Panc1 (cell line): ENCODE results near the gene WARS2. TPM values are rescaled to one million over a fixed set of nuclear protein-coding genes. Genes with fewer than 3 reads are reported as not detected.

Source experiments
- ATAC-seq: fragments of 200-7000 bp; cut with Tn5 transposase; 2 replicates; pipeline ENCODE4 v1.9.1; 2020; ENCODE audit warnings: mild to moderate bottlenecking, moderate library complexity
- BruUV-seq: library from RNA; stranded (reverse); fragments of 400-500 nt; replicated peaks from 2 replicates; lab custom pipeline; 2021; lab: Mats Ljungman, UMichigan
- CTCF ChIA-PET: fragments of 300-600 bp; sonication (Branson Sonifier 250); formaldehyde crosslinking; loops from one replicate; lab custom pipeline; 2022; ENCODE audit warnings: antibody characterized with exemption; lab: Charles Lee
- POLR2A ChIA-PET: fragments of 300-600 bp; sonication (Branson Sonifier 250); formaldehyde crosslinking; loops from one replicate; lab custom pipeline; 2022; ENCODE audit warnings: antibody characterized with exemption; lab: Charles Lee
- DNase-seq: peaks from one replicate; pipeline ENCODE4 v3.0.0-alpha.2; 2010; ENCODE audit warnings: low read depth, low spot score
- H3K27ac ChIP-seq: 2 replicates; pipeline ENCODE4 v1.5.1; 2011; ENCODE audit warnings: mild to moderate bottlenecking, low read length, inconsistent platforms
- H3K27me3 ChIP-seq: fragments of 200-500 bp; sonication (Bioruptor generic); 2 replicates; pipeline ENCODE4 v1.6.0; 2014; ENCODE audit warnings: low read length, inconsistent platforms; ENCODE audit not compliant: control insufficient read depth, insufficient read depth
- H3K36me3 ChIP-seq: fragments of 200-500 bp; sonication (Bioruptor generic); 2 replicates; pipeline ENCODE4 v1.5.1; 2014; ENCODE audit warnings: inconsistent platforms, mild to moderate bottlenecking, low read length, moderate library complexity; ENCODE audit not compliant: control insufficient read depth, insufficient read depth
- H3K4me1 ChIP-seq: 2 replicates; pipeline ENCODE4 v1.5.1; 2011; ENCODE audit warnings: inconsistent platforms, mild to moderate bottlenecking, low read length, moderate library complexity; ENCODE audit not compliant: control insufficient read depth, insufficient read depth
- H3K4me3 ChIP-seq, 2 experiments: 2 replicates each; pipeline ENCODE4 v1.5.1; 2011 to 2012; ENCODE audit warnings: low read depth in 2 of 2, low read length in 2 of 2, mild to moderate bottlenecking in 2 of 2, inconsistent platforms in 1 of 2, moderate library complexity in 1 of 2
- H3K9me3 ChIP-seq: fragments of 200-500 bp; sonication (Bioruptor generic); 2 replicates; pipeline ENCODE4 v1.5.1; 2014; ENCODE audit warnings: low read depth, mild to moderate bottlenecking, inconsistent platforms, low read length, moderate library complexity; ENCODE audit not compliant: control insufficient read depth, insufficient read depth
- CTCF ChIP-seq: fragments of 450-650 bp; IDR thresholded peaks from 2 replicates; pipeline ENCODE4 v1.5.1; 2017; ENCODE audit warnings: mild to moderate bottlenecking
- POLR2AphosphoS5 ChIP-seq: IDR thresholded peaks from 2 replicates; pipeline ENCODE4 v1.6.1; 2012; ENCODE audit warnings: mild to moderate bottlenecking, low read depth, low read length, moderate library complexity
- SIN3A ChIP-seq: IDR thresholded peaks from 2 replicates; pipeline ENCODE4 v1.6.1; 2012; ENCODE audit warnings: low read depth, mild to moderate bottlenecking, low read length, moderate library complexity, borderline replicate concordance; ENCODE audit not compliant: insufficient read depth
- TCF7L2 ChIP-seq: IDR thresholded peaks from 2 replicates; pipeline ENCODE4 v1.6.1; 2011; ENCODE audit warnings: mild to moderate bottlenecking, low read depth, low read length, inconsistent platforms
- in situ Hi-C: cut with HindIII; loops from 2 replicates; pipeline ENCODE4 v1.10.0; 2016; ENCODE audit warnings: low sequenced_read_pairs, low pct_unique_long_range_greater_than_20kb
- intact Hi-C: fragments of 100-400 bp; cut with micrococcal nuclease; formaldehyde crosslinking; loops from one replicate; pipeline ENCODE4 v1.10.0; 2022; ENCODE audit not compliant: unreplicated experiment
- total RNA-seq: library from RNA; stranded (reverse); gene quantifications from one replicate; pipeline ENCODE4 v1.2.1, GENCODE V29; 2021; ENCODE audit not compliant: unreplicated experiment
- TF ChIP-seq, protein P1 (sequence below), 2 experiments: IDR thresholded peaks; 2 replicates each; pipeline ENCODE4 v1.6.1; 2011 to 2012; ENCODE audit warnings: low read depth in 2 of 2, control low read depth in 1 of 2, low read length in 1 of 2, mild to moderate bottlenecking in 1 of 2, moderate library complexity in 1 of 2; ENCODE audit not compliant: insufficient read depth in 1 of 2

WARS2 gene
- total RNA-seq, 1 experiment from 2014 or later = 6.6 TPM

- POLR2A ChIA-PET = no interaction called here
- Histone ChIP-seq H3K27me3 (no peaks in the 10 kb centered on the region; the same call in 1 of the 2 replicates), H3K4me1 (no peaks in the 10 kb centered on the region), H3K36me3 (no peaks in the 10 kb centered on the region), H3K27ac (no peak overlapping the region), H3K9me3 (no peaks in the 10 kb centered on the region), H3K4me3 (no peak overlapping the region)
- ATAC-seq (no peak), DNase-seq (no peak)
- CTCF ChIA-PET = no interaction called here
- no TSS peak for BruUV-seq
- intact Hi-C loops (loop anchor here (10.0 kb wide), 1 partner anchor 849 kb away; no protein-coding TSS in a partner anchor), in situ Hi-C loops (no loop called here)
- no peak for TF ChIP-seq SIN3A
- TF ChIP-seq POLR2AphosphoS5 = no peak
- no peak for TF ChIP-seq CTCF
- no peak for TF ChIP-seq TCF7L2
- TF ChIP-seq, protein P1, sequence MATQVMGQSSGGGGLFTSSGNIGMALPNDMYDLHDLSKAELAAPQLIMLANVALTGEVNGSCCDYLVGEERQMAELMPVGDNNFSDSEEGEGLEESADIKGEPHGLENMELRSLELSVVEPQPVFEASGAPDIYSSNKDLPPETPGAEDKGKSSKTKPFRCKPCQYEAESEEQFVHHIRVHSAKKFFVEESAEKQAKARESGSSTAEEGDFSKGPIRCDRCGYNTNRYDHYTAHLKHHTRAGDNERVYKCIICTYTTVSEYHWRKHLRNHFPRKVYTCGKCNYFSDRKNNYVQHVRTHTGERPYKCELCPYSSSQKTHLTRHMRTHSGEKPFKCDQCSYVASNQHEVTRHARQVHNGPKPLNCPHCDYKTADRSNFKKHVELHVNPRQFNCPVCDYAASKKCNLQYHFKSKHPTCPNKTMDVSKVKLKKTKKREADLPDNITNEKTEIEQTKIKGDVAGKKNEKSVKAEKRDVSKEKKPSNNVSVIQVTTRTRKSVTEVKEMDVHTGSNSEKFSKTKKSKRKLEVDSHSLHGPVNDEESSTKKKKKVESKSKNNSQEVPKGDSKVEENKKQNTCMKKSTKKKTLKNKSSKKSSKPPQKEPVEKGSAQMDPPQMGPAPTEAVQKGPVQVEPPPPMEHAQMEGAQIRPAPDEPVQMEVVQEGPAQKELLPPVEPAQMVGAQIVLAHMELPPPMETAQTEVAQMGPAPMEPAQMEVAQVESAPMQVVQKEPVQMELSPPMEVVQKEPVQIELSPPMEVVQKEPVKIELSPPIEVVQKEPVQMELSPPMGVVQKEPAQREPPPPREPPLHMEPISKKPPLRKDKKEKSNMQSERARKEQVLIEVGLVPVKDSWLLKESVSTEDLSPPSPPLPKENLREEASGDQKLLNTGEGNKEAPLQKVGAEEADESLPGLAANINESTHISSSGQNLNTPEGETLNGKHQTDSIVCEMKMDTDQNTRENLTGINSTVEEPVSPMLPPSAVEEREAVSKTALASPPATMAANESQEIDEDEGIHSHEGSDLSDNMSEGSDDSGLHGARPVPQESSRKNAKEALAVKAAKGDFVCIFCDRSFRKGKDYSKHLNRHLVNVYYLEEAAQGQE (IDR thresholded peaks at IDR 0.05; ENCODE audit: insufficient read depth in 1 of 2, low read depth in 2 of 2, low read length in 1 of 2) = no peak
These were observed 136.3 kb downstream of the WARS2 start for GRCh38 chr1:119004129-119004527.

- ATAC-seq (no peak), DNase-seq (no peak)
- Histone ChIP-seq H3K36me3 (no peaks in the 10 kb centered on the region), H3K27ac (no peak overlapping the region), H3K4me1 (no peaks in the 10 kb centered on the region), H3K4me3 (no peak overlapping the region), H3K9me3 (no peaks in the 10 kb centered on the region), H3K27me3 (no peaks in the 10 kb centered on the region; the same call in 1 of the 2 replicates)
- no TSS peak for BruUV-seq
- intact Hi-C loops = loop anchor here (10.0 kb wide), 1 partner anchor 849 kb away; no protein-coding TSS in a partner anchor
- TF ChIP-seq, protein P1 (IDR thresholded peaks at IDR 0.05; ENCODE audit: insufficient read depth in 1 of 2, low read depth in 2 of 2, low read length in 1 of 2) = no peak
- TF ChIP-seq TCF7L2 = no peak
- no peak for TF ChIP-seq CTCF
- no peak for TF ChIP-seq POLR2AphosphoS5
- no peak for TF ChIP-seq SIN3A
- CTCF ChIA-PET = interaction anchor here (0.7 kb wide), 2 partner anchors 9 to 81 kb away, joined by 3 to 8 read pairs; no protein-coding TSS in a partner anchor
- in situ Hi-C loops = no loop called here
- POLR2A ChIA-PET = interaction anchor here (0.7 kb wide), 1 partner anchor 34 kb away, joined by 8 read pairs; no protein-coding TSS in a partner anchor
These were observed 136.9 kb downstream of the WARS2 start for GRCh38 chr1:119003413-119004128.
